Prostate gland (tissue), 2 donors: Measurements from ENCODE around the gene SHCBP1.

Experiments used
- POLR2A ChIP-seq: fragments of 450-650 bp; IDR thresholded peaks from one replicate; pipeline ENCODE4 v1.6.1; 2016; ENCODE audit warnings: antibody characterized with exemption, mild to moderate bottlenecking
- TF ChIP-seq, protein P1 (sequence below), 4 experiments: fragments of 200-600 bp in 2 of 4; fragments of 450-650 bp in 2 of 4; sonication (generic) in 2 of 4; IDR thresholded peaks; 1 replicate in 3 of 4; 2 replicates in 1 of 4; pipeline ENCODE4 v1.5.1; 2016 to 2019; ENCODE audit warnings: antibody characterized with exemption in 4 of 4, mild to moderate bottlenecking in 2 of 4, moderate library complexity in 2 of 4

DNA sequence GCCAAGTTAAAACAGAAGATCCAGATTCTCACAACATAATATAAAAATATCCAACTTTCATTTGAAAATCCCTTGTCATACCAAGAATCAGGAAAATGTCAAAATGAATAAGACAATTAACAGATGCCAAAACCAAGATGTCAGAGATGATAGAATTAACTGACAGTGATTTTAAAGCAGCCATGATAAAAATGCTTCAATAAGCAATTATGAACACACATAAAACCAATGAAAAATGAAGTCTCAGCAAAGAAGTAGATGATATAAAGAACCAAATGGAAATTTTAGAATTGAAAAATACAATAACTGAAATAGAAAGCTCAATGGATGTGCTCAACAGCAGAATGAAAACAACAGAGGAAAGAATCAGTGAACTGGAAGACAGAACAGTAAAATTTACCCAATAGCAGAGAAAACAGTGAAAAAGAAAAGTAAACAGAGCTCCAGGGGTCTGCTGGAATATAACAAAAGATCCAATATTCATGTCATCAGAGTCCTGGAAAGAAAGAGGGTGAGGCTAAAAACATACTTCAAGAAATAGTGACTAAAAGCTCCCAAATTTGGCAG, 35.1 kb downstream of the SHCBP1 start:
- no peak for TF ChIP-seq POLR2A
- TF ChIP-seq, protein P1, sequence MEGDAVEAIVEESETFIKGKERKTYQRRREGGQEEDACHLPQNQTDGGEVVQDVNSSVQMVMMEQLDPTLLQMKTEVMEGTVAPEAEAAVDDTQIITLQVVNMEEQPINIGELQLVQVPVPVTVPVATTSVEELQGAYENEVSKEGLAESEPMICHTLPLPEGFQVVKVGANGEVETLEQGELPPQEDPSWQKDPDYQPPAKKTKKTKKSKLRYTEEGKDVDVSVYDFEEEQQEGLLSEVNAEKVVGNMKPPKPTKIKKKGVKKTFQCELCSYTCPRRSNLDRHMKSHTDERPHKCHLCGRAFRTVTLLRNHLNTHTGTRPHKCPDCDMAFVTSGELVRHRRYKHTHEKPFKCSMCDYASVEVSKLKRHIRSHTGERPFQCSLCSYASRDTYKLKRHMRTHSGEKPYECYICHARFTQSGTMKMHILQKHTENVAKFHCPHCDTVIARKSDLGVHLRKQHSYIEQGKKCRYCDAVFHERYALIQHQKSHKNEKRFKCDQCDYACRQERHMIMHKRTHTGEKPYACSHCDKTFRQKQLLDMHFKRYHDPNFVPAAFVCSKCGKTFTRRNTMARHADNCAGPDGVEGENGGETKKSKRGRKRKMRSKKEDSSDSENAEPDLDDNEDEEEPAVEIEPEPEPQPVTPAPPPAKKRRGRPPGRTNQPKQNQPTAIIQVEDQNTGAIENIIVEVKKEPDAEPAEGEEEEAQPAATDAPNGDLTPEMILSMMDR (IDR thresholded peaks at IDR 0.05), result no peak
